Smooth muscle cell (in vitro differentiated cells): ENCODE results near the gene CETP. TPM values are rescaled to one million over a fixed set of nuclear protein-coding genes. Genes with fewer than 3 reads are reported as not detected.
A peak's percentile ranks its signal among the peaks of the same experiment; 100 is the strongest.

ENCODE experiments used
- DNase-seq: peaks from one replicate; lab custom pipeline; 2025; ENCODE audit not compliant: unreplicated experiment; lab: John Stamatoyannopoulos, UW
- H2AFZ ChIP-seq: fragments of 200-600 bp; sonication (generic); 2 replicates; pipeline ENCODE4 v1.6.0; 2016; ENCODE audit warnings: antibody characterized with exemption, low read depth, mild to moderate bottlenecking
- H3F3A ChIP-seq: fragments of 200-600 bp; sonication (generic); 2 replicates; pipeline ENCODE4 v1.6.0; 2017; ENCODE audit warnings: antibody characterized with exemption, low read depth
- H3K27ac ChIP-seq: fragments of 200-600 bp; sonication (generic); 2 replicates; pipeline ENCODE4 v1.5.1; 2016; ENCODE audit warnings: low read depth, mild to moderate bottlenecking
- H3K27me3 ChIP-seq: fragments of 200-600 bp; sonication (generic); 2 replicates; pipeline ENCODE4 v1.6.1; 2016; ENCODE audit warnings: low read depth, mild to moderate bottlenecking
- H3K36me3 ChIP-seq: fragments of 200-600 bp; sonication (generic); 2 replicates; pipeline ENCODE4 v1.5.1; 2016; ENCODE audit warnings: low read depth
- H3K4me1 ChIP-seq: fragments of 200-600 bp; sonication (generic); 2 replicates; pipeline ENCODE4 v1.5.1; 2016; ENCODE audit warnings: low read depth
- H3K4me2 ChIP-seq: fragments of 200-600 bp; sonication (generic); 2 replicates; pipeline ENCODE4 v1.6.0; 2016; ENCODE audit warnings: mild to moderate bottlenecking
- H3K4me3 ChIP-seq: fragments of 200-600 bp; sonication (generic); 2 replicates; pipeline ENCODE4 v1.5.1; 2016; ENCODE audit warnings: mild to moderate bottlenecking
- H3K79me2 ChIP-seq: fragments of 200-600 bp; sonication (generic); 2 replicates; pipeline ENCODE4 v1.6.0; 2016; ENCODE audit warnings: low read depth, mild to moderate bottlenecking
- H3K9ac ChIP-seq: fragments of 200-600 bp; sonication (generic); 2 replicates; pipeline ENCODE4 v1.6.0; 2016; ENCODE audit warnings: low read depth
- H3K9me3 ChIP-seq: fragments of 200-600 bp; sonication (generic); replicated peaks from 2 replicates; pipeline ENCODE4 v1.5.1; 2016; ENCODE audit warnings: low read depth
- H4K20me1 ChIP-seq: fragments of 200-600 bp; sonication (generic); 2 replicates; pipeline ENCODE4 v1.6.0; 2016; ENCODE audit warnings: low read depth
- CTCF ChIP-seq: fragments of 200-600 bp; sonication (generic); IDR thresholded peaks from 2 replicates; pipeline ENCODE4 v1.5.1; 2017; ENCODE audit warnings: borderline replicate concordance, mild to moderate bottlenecking, antibody characterized with exemption; ENCODE audit not compliant: insufficient read depth, poor library complexity, severe bottlenecking
- WGBS: methylation state at CpG from one replicate; pipeline ENCODE4 v1.1.7; 2016; ENCODE audit warnings: low lambda C conversion rate; 5-methylcytosine and 5-hydroxymethylcytosine counted together
- polyA plus RNA-seq: library from polyadenylated mRNA; unstranded; fragments of >200 nt; fragmentation: Nextera tagmentation; extraction: Ambion mirVana; gene quantifications from 2 replicates; pipeline ENCODE4 v1.2.1, GENCODE V29; 2016
- total RNA-seq: library from RNA; depleted of rRNA; stranded (reverse); fragments of >200 nt; gene quantifications from 2 replicates; pipeline ENCODE4 v1.2.3, GENCODE V29; 2014

The CETP gene
- total and polyA plus RNA-seq, 2 experiments from 2014 or later: not detected

DNA sequence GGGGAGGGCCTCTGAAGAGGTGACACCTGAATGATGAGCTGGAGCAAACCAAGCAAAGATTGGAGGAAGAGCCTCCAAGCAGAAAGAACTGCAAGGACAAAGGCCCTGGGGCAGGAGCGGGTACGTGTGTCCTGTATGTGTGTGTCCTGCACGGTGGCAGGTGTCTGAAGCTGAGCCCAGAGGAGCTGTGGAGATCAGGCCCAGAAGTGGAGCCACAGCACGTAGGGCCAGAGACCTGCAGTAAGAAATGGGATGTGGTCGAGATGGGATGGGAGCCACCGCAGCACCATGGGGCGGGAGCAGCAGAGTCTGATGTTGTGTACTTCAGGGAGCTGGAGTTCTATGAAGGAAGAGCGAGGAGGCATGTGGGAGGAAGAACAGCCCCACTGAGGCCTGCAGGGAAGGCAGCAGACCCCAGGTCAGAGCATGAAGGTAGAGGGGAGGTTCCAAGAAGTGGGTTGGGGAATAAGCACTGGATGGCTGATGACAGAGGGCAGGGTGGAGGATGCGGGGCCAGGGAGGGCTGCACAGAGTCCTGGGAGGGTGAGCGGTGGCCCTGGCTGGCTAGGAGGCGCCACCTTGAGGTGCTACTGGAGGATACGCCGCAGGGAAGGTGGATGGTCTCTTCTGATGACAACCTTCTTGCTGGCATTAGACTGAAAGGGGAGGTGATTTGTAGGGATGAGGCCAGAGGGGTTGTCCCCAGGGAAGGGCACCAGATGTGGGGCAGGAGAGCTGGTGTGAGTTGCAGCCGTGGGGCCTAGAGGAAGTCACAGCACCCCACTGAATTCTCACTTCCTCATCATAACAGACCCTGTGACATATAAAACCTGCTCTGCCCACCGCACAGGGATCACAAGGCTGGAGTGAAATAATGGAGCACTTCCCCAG lies 10.6 kb upstream of the CETP start:
- H3K9ac ChIP-seq: no peak overlapping the region
- H3K27me3 ChIP-seq: no peaks in the 10 kb centered on the region
- H3K4me3 ChIP-seq: no peak overlapping the region
- peaks cover 5% of the 10 kb centered on the region for H3F3A ChIP-seq
- no peak for DNase-seq
- H3K4me1 ChIP-seq: no peaks in the 10 kb centered on the region
- no peak overlapping the region for H3K27ac ChIP-seq
- no peak overlapping the region for H2AFZ ChIP-seq
- no peak overlapping the region for H3K4me2 ChIP-seq
- H4K20me1 ChIP-seq: no peaks in the 10 kb centered on the region
- H3K79me2 ChIP-seq: no peaks in the 10 kb centered on the region
- H3K36me3 ChIP-seq: no peaks in the 10 kb centered on the region
- WGBS: 72% methylated on average over 14 of the region's 15 CpGs
- H3K9me3 ChIP-seq: no peaks in the 10 kb centered on the region
- TF ChIP-seq CTCF: peak; percentile 39

DNA sequence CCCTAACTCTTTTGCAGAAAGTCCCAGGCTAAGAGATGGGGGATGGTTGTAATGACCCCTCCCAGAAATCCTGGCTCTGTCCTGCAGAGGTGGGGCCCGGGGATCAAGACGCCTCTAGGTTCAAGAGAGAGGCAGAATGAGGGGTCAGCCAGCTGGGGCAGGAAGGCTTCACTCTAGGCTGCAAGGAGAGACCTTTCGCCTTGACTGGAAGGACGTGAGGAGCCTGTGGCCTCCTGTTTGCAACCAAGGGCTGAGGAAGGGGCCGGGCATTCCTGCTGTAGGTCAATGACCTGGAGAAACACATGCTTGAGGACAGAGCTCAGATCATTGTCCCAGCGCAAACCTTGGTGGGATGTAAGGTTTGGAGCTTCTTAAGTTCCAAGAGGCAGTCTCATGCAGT lies 8.7 kb upstream of the CETP start:
- whole genome bisulfite sequencing: 88% methylated on average over 6 of the region's 6 CpGs
- H3K27me3 ChIP-seq: no peaks in the 10 kb centered on the region
- no peaks in the 10 kb centered on the region for H3K36me3 ChIP-seq
- no peaks in the 10 kb centered on the region for H3K9me3 ChIP-seq
- H3K4me2 ChIP-seq: no peak overlapping the region
- H3K79me2 ChIP-seq: no peaks in the 10 kb centered on the region
- no peak for DNase-seq
- no peak overlapping the region for H3K4me3 ChIP-seq
- no peak overlapping the region for H2AFZ ChIP-seq
- no peak for TF ChIP-seq CTCF
- H3K4me1 ChIP-seq: no peaks in the 10 kb centered on the region
- no peak overlapping the region for H3K9ac ChIP-seq
- H3F3A ChIP-seq: no peaks in the 10 kb centered on the region
- no peak overlapping the region for H3K27ac ChIP-seq
- no peaks in the 10 kb centered on the region for H4K20me1 ChIP-seq

- no peak for TF ChIP-seq CTCF
- Histone ChIP-seq H2AFZ (no peak overlapping the region), H3K4me2 (no peak overlapping the region), H4K20me1 (no peaks in the 10 kb centered on the region), H3K27me3 (no peaks in the 10 kb centered on the region), H3K4me3 (no peak overlapping the region), H3K4me1 (no peaks in the 10 kb centered on the region), H3K36me3 (no peaks in the 10 kb centered on the region), H3F3A (no peaks in the 10 kb centered on the region), H3K9me3 (no peaks in the 10 kb centered on the region), H3K27ac (no peak overlapping the region), H3K9ac (no peak overlapping the region), H3K79me2 (no peaks in the 10 kb centered on the region)
- 93% methylated on average over 4 of the region's 4 CpGs for WGBS
- no peak for DNase-seq
Observed at GRCh38 chr16:56956076-56956475, 5.7 kb upstream of the CETP start.

DNA sequence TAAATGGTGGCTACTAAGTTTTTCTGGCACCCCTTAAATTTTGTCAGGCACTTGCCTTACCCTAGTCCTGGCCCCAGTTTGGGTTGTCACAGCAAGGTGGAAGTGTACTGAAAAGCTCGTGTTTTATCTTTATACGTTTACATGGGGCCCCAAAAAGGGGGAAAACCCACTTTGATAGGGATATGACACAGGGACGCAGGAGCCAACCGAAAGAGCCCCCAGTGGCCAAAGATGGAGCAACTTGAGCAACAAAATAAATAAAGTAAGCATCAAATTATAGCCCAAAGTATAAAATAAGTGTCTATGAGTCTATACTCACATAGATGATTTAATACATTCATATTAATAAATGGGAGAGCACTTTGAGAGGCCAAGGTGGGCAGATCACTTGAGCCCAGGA lies 5.0 kb upstream of the CETP start:
- no peaks in the 10 kb centered on the region for H3K79me2 ChIP-seq
- H3K27me3 ChIP-seq: no peaks in the 10 kb centered on the region
- no peak overlapping the region for H3K27ac ChIP-seq
- no peaks in the 10 kb centered on the region for H3K36me3 ChIP-seq
- no peak overlapping the region for H3K9ac ChIP-seq
- no peak overlapping the region for H3K4me2 ChIP-seq
- 60% methylated on average over 4 of the region's 4 CpGs for WGBS
- no peaks in the 10 kb centered on the region for H3K4me1 ChIP-seq
- H3K9me3 ChIP-seq: no peaks in the 10 kb centered on the region
- H2AFZ ChIP-seq: no peak overlapping the region
- no peak for TF ChIP-seq CTCF
- no peaks in the 10 kb centered on the region for H4K20me1 ChIP-seq
- DNase-seq: no peak
- H3F3A ChIP-seq: no peaks in the 10 kb centered on the region
- H3K4me3 ChIP-seq: no peak overlapping the region
